WTC11 (cell line): ENCODE results near the gene LDB3. TPM values are rescaled to one million over a fixed set of nuclear protein-coding genes. Genes with fewer than 3 reads are reported as not detected.

Experiments
- ATAC-seq: fragments of 200-7000 bp; cut with Tn5 transposase; 2 replicates; pipeline ENCODE4 v1.10.0; 2021; ENCODE audit warnings: mild to moderate bottlenecking, moderate library complexity
- CTCF ChIA-PET: fragments of 300-600 bp; sonication (Branson Sonifier 250); formaldehyde crosslinking; loops from one replicate; lab custom pipeline; 2021; ENCODE audit warnings: antibody characterized with exemption; lab: Charles Lee
- POLR2A ChIA-PET: fragments of 350-600 bp; sonication (Branson Sonifier 250); formaldehyde crosslinking; loops from one replicate; lab custom pipeline; 2021; ENCODE audit warnings: antibody characterized with exemption; lab: Charles Lee
- DNase-seq: peaks from one replicate; pipeline ENCODE4 v3.0.0; 2021; ENCODE audit warnings: low spot score
- H3K27ac Mint-ChIP-seq: 2 replicates; pipeline ENCODE4 v1.8.0; 2021; ENCODE audit warnings: mixed read lengths
- H3K27me3 Mint-ChIP-seq: 2 replicates; pipeline ENCODE4 v1.8.0; 2021; ENCODE audit warnings: low read depth, mild to moderate bottlenecking, moderate library complexity, mixed read lengths
- H3K36me3 Mint-ChIP-seq: 2 replicates; pipeline ENCODE4 v1.8.0; 2021; ENCODE audit warnings: mixed read lengths
- H3K4me1 Mint-ChIP-seq: 2 replicates; pipeline ENCODE4 v1.8.0; 2022; ENCODE audit warnings: mixed read lengths
- H3K4me3 Mint-ChIP-seq: 2 replicates; pipeline ENCODE4 v1.8.0; 2021; ENCODE audit warnings: mild to moderate bottlenecking, moderate library complexity, mixed read lengths
- H3K9me3 Mint-ChIP-seq: 2 replicates; pipeline ENCODE4 v1.8.0; 2021; ENCODE audit warnings: mixed read lengths
- CREM ChIP-seq: sonication (generic); formaldehyde crosslinking; IDR thresholded peaks from 2 replicates; pipeline ENCODE4 v1.8.1; 2022; ENCODE audit warnings: mild to moderate bottlenecking, missing genetic modification reagents, moderate library complexity
- ESRRA ChIP-seq: sonication (generic); formaldehyde crosslinking; IDR thresholded peaks from 2 replicates; pipeline ENCODE4 v1.8.1; 2022; ENCODE audit warnings: mild to moderate bottlenecking, missing genetic modification reagents, borderline replicate concordance
- FOXJ3 ChIP-seq: sonication (generic); formaldehyde crosslinking; IDR thresholded peaks from 2 replicates; pipeline ENCODE4 v1.9.0; 2021; ENCODE audit warnings: missing genetic modification reagents, mild to moderate bottlenecking, borderline replicate concordance
- FOXP1 ChIP-seq: sonication (generic); formaldehyde crosslinking; IDR thresholded peaks from 2 replicates; pipeline ENCODE4 v1.8.0; 2022; ENCODE audit warnings: missing genetic modification reagents, mild to moderate bottlenecking, moderate library complexity, borderline replicate concordance
- KAT7 ChIP-seq: sonication (generic); formaldehyde crosslinking; IDR thresholded peaks from 2 replicates; pipeline ENCODE4 v1.8.1; 2023; ENCODE audit warnings: missing genetic modification reagents, mild to moderate bottlenecking, borderline replicate concordance
- NFYB ChIP-seq: sonication (generic); formaldehyde crosslinking; conservative IDR thresholded peaks from 2 replicates; pipeline ENCODE4 v1.8.0; 2022; ENCODE audit warnings: low read depth, missing genetic modification reagents
- OVOL2 ChIP-seq: fragments of 250-450 bp; sonication (Bioruptor Pico); IDR thresholded peaks from 2 replicates; pipeline ENCODE4 v1.9.0; 2021; ENCODE audit warnings: mild to moderate bottlenecking, borderline replicate concordance
- ZNF263 ChIP-seq: sonication (generic); formaldehyde crosslinking; IDR thresholded peaks from 2 replicates; pipeline ENCODE4 v1.8.1; 2022; ENCODE audit warnings: low read depth, mild to moderate bottlenecking, moderate library complexity, missing genetic modification reagents
- total RNA-seq: library from RNA; stranded (reverse); gene quantifications from 3 replicates; pipeline ENCODE4 v1.2.3, GENCODE V29; 2021
- TF ChIP-seq, protein P1 (sequence below): sonication (generic); formaldehyde crosslinking; IDR thresholded peaks from 2 replicates; pipeline ENCODE4 v1.8.0; 2023; ENCODE audit warnings: mild to moderate bottlenecking, missing genetic modification reagents
- TF ChIP-seq, protein P2 (sequence below): sonication (generic); formaldehyde crosslinking; IDR thresholded peaks from 2 replicates; pipeline ENCODE4 v1.8.1; 2022; ENCODE audit warnings: low read depth, missing genetic modification reagents, borderline replicate concordance
- TF ChIP-seq, protein P3 (sequence below): sonication (generic); formaldehyde crosslinking; IDR thresholded peaks from 2 replicates; pipeline ENCODE4 v1.8.0; 2022; ENCODE audit warnings: mild to moderate bottlenecking, missing genetic modification reagents
- TF ChIP-seq, protein P4 (sequence below): sonication (generic); formaldehyde crosslinking; IDR thresholded peaks from 2 replicates; pipeline ENCODE4 v1.8.1; 2023; ENCODE audit warnings: mild to moderate bottlenecking, moderate library complexity, missing genetic modification reagents

LDB3 gene
- total RNA-seq, 1 experiment from 2014 or later, result 0.42 TPM

DNA sequence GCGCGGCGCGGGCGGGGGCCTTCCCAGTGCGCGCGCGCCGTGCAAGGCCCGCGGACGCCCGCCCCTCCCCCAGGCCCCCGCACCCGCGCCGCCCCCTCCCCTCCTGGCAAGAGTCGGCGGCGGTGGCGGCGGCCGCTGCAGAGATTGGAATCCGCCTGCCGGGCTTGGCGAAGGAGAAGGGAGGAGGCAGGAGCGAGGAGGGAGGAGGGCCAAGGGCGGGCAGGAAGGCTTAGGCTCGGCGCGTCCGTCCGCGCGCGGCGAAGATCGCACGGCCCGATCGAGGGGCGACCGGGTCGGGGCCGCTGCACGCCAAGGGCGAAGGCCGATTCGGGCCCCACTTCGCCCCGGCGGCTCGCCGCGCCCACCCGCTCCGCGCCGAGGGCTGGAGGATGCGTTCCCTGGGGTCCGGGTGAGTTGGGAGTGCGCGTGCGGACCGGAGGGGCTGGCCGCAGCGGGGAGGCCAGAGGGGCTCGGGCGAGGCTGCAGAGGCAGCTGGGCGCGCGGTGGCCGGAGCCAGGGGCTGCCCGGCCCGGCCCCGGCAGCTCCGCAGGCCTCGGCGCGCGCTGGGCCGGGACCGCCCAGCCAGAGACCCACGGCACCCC, 88.3 kb downstream of the LDB3 start, which contains the start of gene BMPR1A:
TSS of gene BMPR1A (plus strand) at position 109 of the 602 bp plus-strand sequence. CDS start 119,400 bp downstream, outside the sequence.
- peaks cover 55% of the 10 kb centered on the region for H3K4me1 Mint-ChIP-seq
- peak within 1 kb of the TSS; percentile 86 for H3K4me3 Mint-ChIP-seq
- no peaks in the 10 kb centered on the region for H3K9me3 Mint-ChIP-seq
- ATAC-seq (peak; percentile 3), DNase-seq (peak; percentile 93)
- peaks cover 10% of the 10 kb centered on the region for H3K36me3 Mint-ChIP-seq
- H3K27me3 Mint-ChIP-seq, result no peaks in the 10 kb centered on the region
- ChIA-PET POLR2A (interaction anchor here (0.6 to 1.5 kb wide), 9 partner anchors 9 to 210 kb away, joined by 3 to 7 read pairs (median 4); no protein-coding TSS in a partner anchor), CTCF (interaction anchor here (0.5 to 2.4 kb wide), 4 partner anchors 9 to 96 kb away, joined by 3 to 11 read pairs (median 6); no protein-coding TSS in a partner anchor)
- no peak for TF ChIP-seq CREM (CRISPR knock-in tag)
- TF ChIP-seq, protein P1, sequence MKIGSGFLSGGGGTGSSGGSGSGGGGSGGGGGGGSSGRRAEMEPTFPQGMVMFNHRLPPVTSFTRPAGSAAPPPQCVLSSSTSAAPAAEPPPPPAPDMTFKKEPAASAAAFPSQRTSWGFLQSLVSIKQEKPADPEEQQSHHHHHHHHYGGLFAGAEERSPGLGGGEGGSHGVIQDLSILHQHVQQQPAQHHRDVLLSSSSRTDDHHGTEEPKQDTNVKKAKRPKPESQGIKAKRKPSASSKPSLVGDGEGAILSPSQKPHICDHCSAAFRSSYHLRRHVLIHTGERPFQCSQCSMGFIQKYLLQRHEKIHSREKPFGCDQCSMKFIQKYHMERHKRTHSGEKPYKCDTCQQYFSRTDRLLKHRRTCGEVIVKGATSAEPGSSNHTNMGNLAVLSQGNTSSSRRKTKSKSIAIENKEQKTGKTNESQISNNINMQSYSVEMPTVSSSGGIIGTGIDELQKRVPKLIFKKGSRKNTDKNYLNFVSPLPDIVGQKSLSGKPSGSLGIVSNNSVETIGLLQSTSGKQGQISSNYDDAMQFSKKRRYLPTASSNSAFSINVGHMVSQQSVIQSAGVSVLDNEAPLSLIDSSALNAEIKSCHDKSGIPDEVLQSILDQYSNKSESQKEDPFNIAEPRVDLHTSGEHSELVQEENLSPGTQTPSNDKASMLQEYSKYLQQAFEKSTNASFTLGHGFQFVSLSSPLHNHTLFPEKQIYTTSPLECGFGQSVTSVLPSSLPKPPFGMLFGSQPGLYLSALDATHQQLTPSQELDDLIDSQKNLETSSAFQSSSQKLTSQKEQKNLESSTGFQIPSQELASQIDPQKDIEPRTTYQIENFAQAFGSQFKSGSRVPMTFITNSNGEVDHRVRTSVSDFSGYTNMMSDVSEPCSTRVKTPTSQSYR, result no peak
- TF ChIP-seq ZNF263, result peak; percentile 56; the same call in 1 of the 2 replicates
- TF ChIP-seq FOXJ3, result no peak
- TF ChIP-seq, protein P2, sequence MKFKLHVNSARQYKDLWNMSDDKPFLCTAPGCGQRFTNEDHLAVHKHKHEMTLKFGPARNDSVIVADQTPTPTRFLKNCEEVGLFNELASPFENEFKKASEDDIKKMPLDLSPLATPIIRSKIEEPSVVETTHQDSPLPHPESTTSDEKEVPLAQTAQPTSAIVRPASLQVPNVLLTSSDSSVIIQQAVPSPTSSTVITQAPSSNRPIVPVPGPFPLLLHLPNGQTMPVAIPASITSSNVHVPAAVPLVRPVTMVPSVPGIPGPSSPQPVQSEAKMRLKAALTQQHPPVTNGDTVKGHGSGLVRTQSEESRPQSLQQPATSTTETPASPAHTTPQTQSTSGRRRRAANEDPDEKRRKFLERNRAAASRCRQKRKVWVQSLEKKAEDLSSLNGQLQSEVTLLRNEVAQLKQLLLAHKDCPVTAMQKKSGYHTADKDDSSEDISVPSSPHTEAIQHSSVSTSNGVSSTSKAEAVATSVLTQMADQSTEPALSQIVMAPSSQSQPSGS (CRISPR knock-in tag), result no peak
- TF ChIP-seq, protein P3, sequence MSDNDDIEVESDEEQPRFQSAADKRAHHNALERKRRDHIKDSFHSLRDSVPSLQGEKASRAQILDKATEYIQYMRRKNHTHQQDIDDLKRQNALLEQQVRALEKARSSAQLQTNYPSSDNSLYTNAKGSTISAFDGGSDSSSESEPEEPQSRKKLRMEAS (CRISPR knock-in tag), result no peak
- 0 out of 2 replicates have a peak, but pooled peaks have one; percentile 18 for TF ChIP-seq KAT7 (CRISPR knock-in tag)
- H3K27ac Mint-ChIP-seq, result peak within 1 kb of the TSS; percentile 86

DNA sequence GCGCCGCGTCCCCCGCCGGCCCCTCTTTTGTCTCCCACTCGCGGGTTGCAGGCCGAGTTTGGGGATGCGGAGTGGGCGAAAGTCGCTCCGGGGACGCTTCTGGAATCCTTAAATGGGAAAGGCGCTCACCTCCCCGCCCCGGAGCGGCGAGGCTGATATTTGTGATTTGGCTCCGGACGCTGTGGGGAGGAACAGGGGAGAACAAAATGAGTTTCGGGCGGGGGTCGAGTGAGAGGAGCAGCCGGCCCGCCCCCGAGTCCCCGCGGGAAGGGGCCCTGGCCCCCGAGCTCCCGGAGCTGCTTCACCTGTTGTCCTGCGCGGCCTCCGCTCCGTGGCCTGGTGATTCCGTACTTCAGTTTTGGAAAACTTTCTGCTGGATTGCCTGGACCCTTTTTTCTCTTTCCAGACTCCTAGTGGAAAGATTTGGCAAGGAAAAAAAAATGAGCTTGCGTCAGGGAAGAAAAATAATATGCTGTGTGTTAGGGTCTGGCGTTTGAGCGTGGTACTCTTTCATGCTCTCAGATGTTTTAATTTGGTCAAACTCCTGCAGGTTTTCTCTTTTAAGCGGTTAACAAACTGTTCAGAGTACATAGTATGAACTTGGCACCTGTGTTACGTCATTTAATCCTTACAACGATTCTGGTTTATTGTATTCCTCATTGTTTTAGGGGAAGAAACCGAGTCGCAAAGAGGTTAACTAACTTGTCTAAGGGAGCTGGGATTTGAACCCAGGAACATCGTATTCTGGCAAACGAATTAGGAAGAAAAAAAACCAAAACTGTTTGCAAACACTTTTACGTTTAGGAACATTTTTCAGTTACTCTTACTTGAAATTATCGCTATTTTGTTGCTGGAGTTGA, 89.0 kb downstream of the LDB3 start:
- peak; percentile 53; the same call in 1 of the 2 replicates for TF ChIP-seq FOXP1 (CRISPR knock-in tag)
- no peak for TF ChIP-seq OVOL2 (CRISPR knock-in tag)
- TF ChIP-seq, protein P4, sequence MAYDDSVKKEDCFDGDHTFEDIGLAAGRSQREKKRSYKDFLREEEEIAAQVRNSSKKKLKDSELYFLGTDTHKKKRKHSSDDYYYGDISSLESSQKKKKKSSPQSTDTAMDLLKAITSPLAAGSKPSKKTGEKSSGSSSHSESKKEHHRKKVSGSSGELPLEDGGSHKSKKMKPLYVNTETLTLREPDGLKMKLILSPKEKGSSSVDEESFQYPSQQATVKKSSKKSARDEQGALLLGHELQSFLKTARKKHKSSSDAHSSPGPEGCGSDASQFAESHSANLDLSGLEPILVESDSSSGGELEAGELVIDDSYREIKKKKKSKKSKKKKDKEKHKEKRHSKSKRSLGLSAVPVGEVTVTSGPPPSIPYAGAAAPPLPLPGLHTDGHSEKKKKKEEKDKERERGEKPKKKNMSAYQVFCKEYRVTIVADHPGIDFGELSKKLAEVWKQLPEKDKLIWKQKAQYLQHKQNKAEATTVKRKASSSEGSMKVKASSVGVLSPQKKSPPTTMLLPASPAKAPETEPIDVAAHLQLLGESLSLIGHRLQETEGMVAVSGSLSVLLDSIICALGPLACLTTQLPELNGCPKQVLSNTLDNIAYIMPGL, result 0 out of 2 replicates have a peak, but pooled peaks have one; percentile 6
- 0 out of 2 replicates have a peak, but pooled peaks have one; percentile 12 for TF ChIP-seq NFYB (CRISPR knock-in tag)
- no peak for TF ChIP-seq ESRRA
- TF ChIP-seq, all 79 proteins: peak for 3
- no peaks in the 10 kb centered on the region for H3K9me3 Mint-ChIP-seq
- H3K4me3 Mint-ChIP-seq, result peak overlapping the region; percentile 86
- H3K4me1 Mint-ChIP-seq, result peaks cover 59% of the 10 kb centered on the region
- peak overlapping the region; percentile 86 for H3K27ac Mint-ChIP-seq
- CTCF ChIA-PET, result interaction anchor here (0.8 to 2.4 kb wide), 6 partner anchors 18 to 141 kb away, joined by 3 to 11 read pairs (median 4); no protein-coding TSS in a partner anchor
- peaks cover 10% of the 10 kb centered on the region for H3K36me3 Mint-ChIP-seq
- H3K27me3 Mint-ChIP-seq, result no peaks in the 10 kb centered on the region
- ATAC-seq (no peak), DNase-seq (no peak)
- POLR2A ChIA-PET, result interaction anchor here (0.7 to 1.5 kb wide), 4 partner anchors 13 to 141 kb away, joined by 3 to 5 read pairs (median 4); no protein-coding TSS in a partner anchor
